DOHH2 (cell line): ENCODE data around the gene TTC3.

ENCODE experiments used
- H3F3A ChIP-seq: fragments of 200-600 bp; sonication (generic), shearing (Covaris generic); 2 replicates; pipeline ENCODE4 v1.6.0; 2016; ENCODE audit warnings: antibody characterized with exemption, mild to moderate bottlenecking; ENCODE audit not compliant: control insufficient read depth, insufficient read depth
- H3K27ac ChIP-seq: fragments of 200-600 bp; sonication (generic); 2 replicates; pipeline ENCODE4 v1.5.1; 2014; ENCODE audit warnings: low read depth, mild to moderate bottlenecking, low read length, moderate library complexity
- H3K27me3 ChIP-seq: fragments of 200-600 bp; sonication (generic); 2 replicates; pipeline ENCODE4 v1.6.1; 2014; ENCODE audit warnings: mild to moderate bottlenecking, low read length, mixed read lengths; ENCODE audit not compliant: control insufficient read depth
- H3K36me3 ChIP-seq: fragments of 200-600 bp; sonication (generic); 2 replicates; pipeline ENCODE4 v1.6.1; 2014; ENCODE audit warnings: mild to moderate bottlenecking, low read length, moderate library complexity, mixed read lengths; ENCODE audit not compliant: control insufficient read depth
- H3K4me1 ChIP-seq: fragments of 200-600 bp; sonication (generic); 2 replicates; pipeline ENCODE4 v1.6.1; 2014; ENCODE audit warnings: mild to moderate bottlenecking, low read length, mixed read lengths; ENCODE audit not compliant: control insufficient read depth
- H3K4me2 ChIP-seq: fragments of 200-600 bp; sonication (generic); 2 replicates; pipeline ENCODE4 v1.6.0; 2014; ENCODE audit warnings: mild to moderate bottlenecking, low read length, moderate library complexity
- H3K4me3 ChIP-seq: fragments of 200-600 bp; sonication (generic); 2 replicates; pipeline ENCODE4 v1.5.1; 2014; ENCODE audit warnings: mild to moderate bottlenecking, low read length, mixed read lengths
- H3K79me2 ChIP-seq: fragments of 200-600 bp; sonication (generic); 2 replicates; pipeline ENCODE4 v1.6.1; 2014; ENCODE audit warnings: mild to moderate bottlenecking, low read length, mixed read lengths; ENCODE audit not compliant: control insufficient read depth
- H3K9me2 ChIP-seq: fragments of 200-600 bp; sonication (generic); replicated peaks from 2 replicates; pipeline ENCODE4 v1.6.1; 2014; ENCODE audit warnings: mild to moderate bottlenecking, low read length, mixed read lengths; ENCODE audit not compliant: control insufficient read depth
- H3K9me3 ChIP-seq: fragments of 200-600 bp; sonication (generic); 2 replicates; pipeline ENCODE4 v1.6.1; 2014; ENCODE audit warnings: antibody characterized with exemption, low read length, mixed read lengths; ENCODE audit not compliant: control insufficient read depth, insufficient read depth
- H4K20me1 ChIP-seq: fragments of 200-600 bp; sonication (generic); 2 replicates; pipeline ENCODE4 v1.6.0; 2014; ENCODE audit warnings: low read depth, mild to moderate bottlenecking, antibody characterized with exemption, low read length, moderate library complexity; ENCODE audit not compliant: control insufficient read depth, insufficient read depth
- CTCF ChIP-seq: fragments of 200-600 bp; sonication (generic); IDR thresholded peaks from one replicate; pipeline ENCODE4 v1.5.1; 2014; ENCODE audit warnings: antibody characterized with exemption, mild to moderate bottlenecking, low read depth, low read length; ENCODE audit not compliant: poor library complexity, severe bottlenecking
- EZH2phosphoT487 ChIP-seq: fragments of 200-600 bp; sonication (generic); IDR thresholded peaks from 2 replicates; pipeline ENCODE4 v1.6.1; 2017; ENCODE audit warnings: borderline replicate concordance, mild to moderate bottlenecking, antibody characterized with exemption, low read length, moderate library complexity, mixed read lengths

The TTC3 gene

GRCh38 chr21:37184784-37185593 is 111.9 kb downstream of the TTC3 start:
- peaks cover 48% of the 10 kb centered on the region for H3K36me3 ChIP-seq

GRCh38 chr21:37186983-37187382 is 113.9 kb downstream of the TTC3 start:
- no peaks in the 10 kb centered on the region for H4K20me1 ChIP-seq
- no peaks in the 10 kb centered on the region for H3K9me3 ChIP-seq
- no peaks in the 10 kb centered on the region for H3K79me2 ChIP-seq
- TF ChIP-seq CTCF (no peak), EZH2phosphoT487 (no peak)
- no peaks in the 10 kb centered on the region for H3K9me2 ChIP-seq
- H3F3A ChIP-seq: no peaks in the 10 kb centered on the region
- no peak overlapping the region for H3K4me3 ChIP-seq
- no peaks in the 10 kb centered on the region for H3K27me3 ChIP-seq
- H3K4me2 ChIP-seq: no peak overlapping the region
- H3K36me3 ChIP-seq: peaks cover 48% of the 10 kb centered on the region
- no peaks in the 10 kb centered on the region for H3K4me1 ChIP-seq
- no peak overlapping the region for H3K27ac ChIP-seq

More at GRCh38 chr21:37184784-37185593, 111.9 kb downstream of the TTC3 start:
- Histone ChIP-seq H3K79me2 (no peaks in the 10 kb centered on the region), H3F3A (no peaks in the 10 kb centered on the region), H4K20me1 (no peaks in the 10 kb centered on the region), H3K4me3 (no peak overlapping the region), H3K9me3 (no peaks in the 10 kb centered on the region), H3K4me1 (no peaks in the 10 kb centered on the region), H3K27ac (no peak overlapping the region), H3K4me2 (no peak overlapping the region), H3K27me3 (no peaks in the 10 kb centered on the region), H3K9me2 (no peaks in the 10 kb centered on the region)
- no peak for TF ChIP-seq EZH2phosphoT487
- TF ChIP-seq CTCF: no peak

GRCh38 chr21:37188825-37189224 is 115.8 kb downstream of the TTC3 start:
- TF ChIP-seq EZH2phosphoT487: no peak
- no peak for TF ChIP-seq CTCF
- H3K79me2 ChIP-seq: no peaks in the 10 kb centered on the region
- H3F3A ChIP-seq: no peaks in the 10 kb centered on the region
- H3K4me3 ChIP-seq: no peak overlapping the region
- no peaks in the 10 kb centered on the region for H3K27me3 ChIP-seq
- H3K4me2 ChIP-seq: no peak overlapping the region
- H3K27ac ChIP-seq: no peak overlapping the region
- H3K4me1 ChIP-seq: no peaks in the 10 kb centered on the region
- no peaks in the 10 kb centered on the region for H3K9me2 ChIP-seq
- H3K36me3 ChIP-seq: peaks cover 57% of the 10 kb centered on the region
- H4K20me1 ChIP-seq: no peaks in the 10 kb centered on the region
- no peaks in the 10 kb centered on the region for H3K9me3 ChIP-seq
